NCI-H2196 (cell line): Measurements from ENCODE around the gene SEPHS1.
A peak's percentile ranks its signal among the peaks of the same experiment; 100 is the strongest.
"Not testable (repeated sequence)": the region's sequence is repeated elsewhere in the genome, so short reads cannot be mapped to it uniquely, and the experiment has no call there.

Source experiments
- DNase-seq: peaks from one replicate; lab custom pipeline; 2025; ENCODE audit not compliant: unreplicated experiment; lab: John Stamatoyannopoulos, UW

SEPHS1 gene

GRCh38 chr10:13291821-13292773, 56.0 kb downstream of the SEPHS1 start:
- no peak for DNase-seq

- no peak for DNase-seq
Measured at GRCh38 chr10:13291061-13291460, 57.0 kb downstream of the SEPHS1 start.

DNA sequence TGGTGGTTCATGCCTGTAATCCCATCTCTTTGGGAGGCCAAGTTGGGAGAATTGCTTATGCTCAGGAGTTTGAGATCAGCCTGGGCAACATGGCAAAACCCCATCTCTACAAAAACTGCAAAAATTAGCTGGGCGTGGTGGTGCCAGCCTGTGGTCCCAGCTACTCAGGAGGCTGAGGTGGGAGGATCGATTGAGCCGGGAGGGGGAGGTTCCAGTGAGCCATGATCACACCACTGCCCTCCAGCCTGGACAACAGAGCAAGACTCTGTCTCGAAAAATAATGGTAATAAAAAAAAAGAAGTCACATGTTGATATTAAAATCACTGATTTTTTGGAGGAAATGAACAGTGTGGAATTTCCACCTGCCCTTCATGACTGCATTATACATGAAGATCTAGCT, 64.0 kb downstream of the SEPHS1 start:
- DNase-seq: no peak

GRCh38 chr10:13282348-13282747, 65.7 kb downstream of the SEPHS1 start:
- DNase-seq: not testable (repeated sequence)

GRCh38 chr10:13276749-13277365, 71.2 kb downstream of the SEPHS1 start:
- DNase-seq: no peak

- not testable (repeated sequence) for DNase-seq
Measured at GRCh38 chr10:13276146-13276545, 71.9 kb downstream of the SEPHS1 start.

- DNase-seq: peak; percentile 43
Measured at GRCh38 chr10:13272164-13272571, 75.9 kb downstream of the SEPHS1 start.

DNA sequence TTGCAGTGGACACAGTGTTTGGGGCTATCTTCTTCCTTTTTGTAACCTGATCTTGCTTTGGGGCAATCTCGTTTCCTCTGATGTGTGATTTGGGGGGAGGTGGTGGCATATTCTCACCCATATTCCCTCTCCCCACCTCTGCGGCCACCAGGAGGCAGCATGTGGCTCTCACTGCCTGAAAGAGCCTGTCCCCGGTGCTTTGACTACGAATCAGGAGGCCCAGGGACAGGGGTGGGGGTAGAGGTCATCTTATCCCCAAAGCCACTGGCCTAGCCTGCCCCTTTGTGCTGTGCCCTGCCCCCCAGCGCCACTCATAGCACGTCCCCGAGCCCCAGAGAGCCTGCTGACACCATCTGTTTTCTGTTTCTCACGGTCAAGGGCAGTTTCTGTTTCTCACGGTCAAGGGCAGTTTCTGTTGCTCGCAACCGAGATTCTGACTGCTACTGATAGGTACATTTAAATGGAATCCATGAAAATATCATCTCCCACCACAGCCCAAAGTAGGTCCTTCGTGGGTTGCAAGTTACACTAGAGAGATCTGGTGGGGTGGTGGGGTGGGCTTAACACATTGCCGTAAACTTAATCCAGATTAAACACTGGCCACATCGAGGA, 76.4 kb downstream of the SEPHS1 start:
- DNase-seq: peak; percentile 29

- no peak for DNase-seq
Measured at GRCh38 chr10:13270877-13271551, 77.1 kb downstream of the SEPHS1 start.

GRCh38 chr10:13268841-13269240, 79.3 kb downstream of the SEPHS1 start:
- no peak for DNase-seq

DNA sequence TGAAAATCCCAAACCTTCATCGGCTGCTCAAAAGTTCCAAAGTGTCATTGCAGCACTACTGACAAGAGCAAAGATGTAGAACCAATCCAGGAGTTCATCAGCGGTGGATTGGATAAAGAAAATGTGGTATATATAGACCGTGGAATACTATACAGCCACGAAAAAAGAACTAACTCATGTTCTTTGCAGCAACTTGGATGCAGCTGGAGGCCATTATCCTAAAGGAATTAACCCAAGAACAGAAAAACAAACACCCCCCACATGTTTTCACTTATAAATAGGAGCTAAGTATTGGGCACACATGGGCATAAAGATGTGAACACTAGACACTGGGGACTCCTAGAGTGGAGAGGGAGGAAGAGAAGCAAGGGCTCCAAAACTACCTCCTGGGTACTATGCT, 79.8 kb downstream of the SEPHS1 start:
- DNase-seq: no peak
